Mesendoderm (in vitro differentiated cells): ENCODE measurements around the gene COL4A3.
A peak's percentile ranks its signal among the peaks of the same experiment; 100 is the strongest.

Source experiments
- DNase-seq: peaks from one replicate; pipeline ENCODE4 v3.0.0; 2013
- H2AK5ac ChIP-seq: 2 replicates; pipeline ENCODE4 v1.6.1; 2013; ENCODE audit warnings: low read length, inconsistent platforms
- H2BK120ac ChIP-seq: 2 replicates; pipeline ENCODE4 v1.6.1; 2013; ENCODE audit warnings: low read depth, mild to moderate bottlenecking, low read length, moderate library complexity, mixed read lengths
- H2BK15ac ChIP-seq: replicated peaks from 2 replicates; pipeline ENCODE4 v1.6.1; 2013; ENCODE audit warnings: low read depth, mild to moderate bottlenecking, moderate library complexity
- H2BK5ac ChIP-seq: 2 replicates; pipeline ENCODE4 v1.6.1; 2013; ENCODE audit warnings: low read length, inconsistent platforms
- H3K18ac ChIP-seq: 2 replicates; pipeline ENCODE4 v1.6.1; 2013; ENCODE audit warnings: mild to moderate bottlenecking, low read length, mixed read lengths
- H3K23ac ChIP-seq: one replicate; pipeline ENCODE4 v1.6.1; 2013; ENCODE audit warnings: low read length
- H3K27ac ChIP-seq: 2 replicates; pipeline ENCODE4 v1.5.1; 2013; ENCODE audit warnings: low read depth, mild to moderate bottlenecking, inconsistent platforms, low read length, moderate library complexity
- H3K27me3 ChIP-seq: 2 replicates; pipeline ENCODE4 v1.6.1; 2013; ENCODE audit warnings: low read length, control low read depth, mild to moderate bottlenecking, inconsistent platforms; ENCODE audit not compliant: insufficient read depth, poor library complexity
- H3K36me3 ChIP-seq: 2 replicates; pipeline ENCODE4 v1.6.1; 2013; ENCODE audit warnings: low read length, inconsistent platforms; ENCODE audit not compliant: control insufficient read depth, insufficient read depth
- H3K4ac ChIP-seq: one replicate; pipeline ENCODE4 v1.6.1; 2013; ENCODE audit warnings: low read depth, mild to moderate bottlenecking, low read length, moderate library complexity
- H3K4me1 ChIP-seq: 2 replicates; pipeline ENCODE4 v1.6.1; 2013; ENCODE audit warnings: low read depth, low read length, inconsistent platforms; ENCODE audit not compliant: control insufficient read depth
- H3K4me2 ChIP-seq: 2 replicates; pipeline ENCODE4 v1.6.1; 2013; ENCODE audit warnings: low read length
- H3K4me3 ChIP-seq: 2 replicates; pipeline ENCODE4 v1.5.1; 2013; ENCODE audit warnings: mild to moderate bottlenecking, low read length
- H3K56ac ChIP-seq: one replicate; pipeline ENCODE4 v1.6.1; 2013; ENCODE audit warnings: low read length
- H3K79me1 ChIP-seq: 2 replicates; pipeline ENCODE4 v1.6.1; 2013; ENCODE audit warnings: low read length, inconsistent platforms
- H3K79me2 ChIP-seq: 2 replicates; pipeline ENCODE4 v1.6.1; 2013; ENCODE audit warnings: mild to moderate bottlenecking, low read length; ENCODE audit not compliant: control insufficient read depth, insufficient read depth
- H3K9ac ChIP-seq: 2 replicates; pipeline ENCODE4 v1.6.1; 2013; ENCODE audit warnings: low read length, inconsistent platforms
- H4K5ac ChIP-seq: one replicate; pipeline ENCODE4 v1.6.1; 2013; ENCODE audit warnings: low read length
- H4K8ac ChIP-seq: one replicate; pipeline ENCODE4 v1.6.1; 2013; ENCODE audit warnings: low read depth, mild to moderate bottlenecking, control low read depth, low read length, moderate library complexity
- WGBS: extraction: QIAGEN DNeasy Blood & Tissue Kit; methylation state at CpG from one replicate; pipeline ENCODE4 v1.1.7; 2013; ENCODE audit warnings: low lambda C conversion rate, missing lambda C conversion rate; ENCODE audit not compliant: insufficient coverage; ENCODE audit errors: extremely low coverage; 5-methylcytosine and 5-hydroxymethylcytosine counted together

Gene COL4A3

DNA sequence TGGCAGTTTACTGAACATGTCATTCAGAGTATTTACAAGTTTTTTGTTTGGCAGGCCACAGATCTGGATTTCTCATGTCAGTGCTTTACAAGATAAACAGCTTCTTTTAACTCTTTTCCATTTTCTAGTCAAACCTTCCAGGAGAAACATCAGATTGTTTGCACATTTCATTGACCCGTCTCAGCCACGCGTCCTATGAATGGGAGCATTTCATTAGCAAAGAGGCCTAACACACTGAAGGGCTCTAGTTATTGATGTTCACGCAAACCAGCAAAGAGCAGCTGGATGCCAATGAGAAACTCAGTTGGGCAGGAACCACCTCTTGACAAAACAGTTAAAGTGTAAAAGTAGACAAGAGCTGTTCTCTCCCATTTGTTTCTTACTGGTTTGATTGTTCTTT, 131.4 kb downstream of the COL4A3 start:
- H2BK120ac ChIP-seq = no peak overlapping the region
- H3K27me3 ChIP-seq = no peaks in the 10 kb centered on the region
- no peak overlapping the region for H3K4me3 ChIP-seq
- H3K4ac ChIP-seq = no peak overlapping the region
- H3K4me2 ChIP-seq = no peak overlapping the region
- H3K79me2 ChIP-seq = no peaks in the 10 kb centered on the region
- no peak overlapping the region for H3K27ac ChIP-seq
- H3K4me1 ChIP-seq = no peaks in the 10 kb centered on the region
- H3K9ac ChIP-seq = no peak overlapping the region
- no peak overlapping the region for H2BK15ac ChIP-seq
- DNase-seq = no peak
- no CpG with 5 or more reads among the region's 4 CpGs for WGBS
- no peaks in the 10 kb centered on the region for H3K79me1 ChIP-seq
- no peaks in the 10 kb centered on the region for H3K36me3 ChIP-seq
- no peak overlapping the region for H3K23ac ChIP-seq
- H4K8ac ChIP-seq = no peak overlapping the region
- H3K18ac ChIP-seq = no peak overlapping the region
- no peak overlapping the region for H2BK5ac ChIP-seq
- no peak overlapping the region for H2AK5ac ChIP-seq
- no peak overlapping the region for H4K5ac ChIP-seq
- H3K56ac ChIP-seq = no peak overlapping the region

DNA sequence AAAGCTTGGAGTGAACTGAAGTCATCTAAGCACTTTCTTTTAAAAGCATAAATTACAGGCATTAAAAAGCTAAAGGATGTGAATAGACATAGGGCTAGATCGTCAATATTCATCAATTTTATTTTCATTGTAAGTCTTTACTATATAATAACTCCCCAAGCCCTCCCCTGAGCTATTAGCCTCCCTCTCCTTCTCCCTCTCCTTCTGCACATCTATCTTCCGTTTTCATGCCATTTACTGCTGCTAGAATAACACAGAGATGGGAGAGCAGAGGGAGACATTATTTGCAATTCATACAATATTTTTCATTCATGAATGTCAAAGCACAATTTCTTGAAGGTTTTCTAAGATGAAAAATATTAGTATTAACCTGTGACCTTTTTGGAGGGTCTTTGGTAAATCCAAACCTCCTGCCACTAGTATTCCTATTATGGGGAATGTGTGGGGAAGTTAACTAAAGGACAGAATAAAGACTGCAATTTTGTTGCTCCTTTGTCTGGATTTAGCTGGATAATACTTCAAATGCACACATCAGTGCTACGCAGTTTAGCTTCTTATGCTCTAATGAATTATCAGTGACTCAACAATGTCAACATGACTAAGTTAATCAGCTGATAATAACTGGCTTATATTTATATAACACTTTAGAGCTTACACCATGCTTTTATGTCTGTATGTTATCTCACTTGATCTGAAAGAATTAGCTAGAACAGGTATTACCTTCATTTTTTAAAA, 132.4 kb downstream of the COL4A3 start:
- Histone ChIP-seq H3K56ac (no peak overlapping the region), H3K79me1 (no peaks in the 10 kb centered on the region), H2BK5ac (no peak overlapping the region), H3K23ac (no peak overlapping the region), H4K5ac (no peak overlapping the region), H3K79me2 (no peaks in the 10 kb centered on the region), H3K27ac (no peak overlapping the region), H3K36me3 (no peaks in the 10 kb centered on the region), H3K4me1 (no peaks in the 10 kb centered on the region), H3K18ac (no peak overlapping the region), H3K4me3 (no peak overlapping the region), H3K27me3 (no peaks in the 10 kb centered on the region), H2AK5ac (no peak overlapping the region), H3K4me2 (no peak overlapping the region), H2BK120ac (no peak overlapping the region), H3K9ac (no peak overlapping the region), H2BK15ac (no peak overlapping the region), H3K4ac (no peak overlapping the region), H4K8ac (no peak overlapping the region)
- no peak for DNase-seq
- no CpG with 5 or more reads among the region's 3 CpGs for WGBS

DNA sequence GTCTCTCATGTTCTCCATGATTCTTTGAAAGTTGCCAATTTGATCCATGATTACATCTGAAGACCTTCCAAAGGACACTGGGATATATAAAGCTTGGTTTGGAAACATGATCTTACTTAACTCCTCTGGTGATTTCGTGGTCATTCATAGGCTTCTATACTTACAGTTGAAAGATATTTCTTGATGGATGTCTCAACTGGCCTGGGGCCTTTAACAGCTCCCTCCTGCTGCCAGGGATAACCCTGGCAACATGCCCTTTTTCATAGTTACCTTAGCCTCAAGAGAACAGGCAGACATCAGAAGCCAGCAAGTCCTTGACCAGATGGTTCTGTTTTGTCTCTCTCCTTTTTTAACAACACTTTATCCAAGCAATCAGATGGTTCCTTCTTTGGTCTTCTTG, 137.1 kb downstream of the COL4A3 start:
- Histone ChIP-seq H3K56ac (no peak overlapping the region), H3K27me3 (no peaks in the 10 kb centered on the region), H3K4ac (no peak overlapping the region), H3K23ac (no peak overlapping the region), H3K4me1 (no peaks in the 10 kb centered on the region), H4K5ac (no peak overlapping the region), H3K18ac (no peak overlapping the region), H3K9ac (no peak overlapping the region), H3K79me2 (no peaks in the 10 kb centered on the region), H3K36me3 (no peaks in the 10 kb centered on the region), H3K79me1 (no peaks in the 10 kb centered on the region), H2BK120ac (no peak overlapping the region), H3K4me3 (no peak overlapping the region), H2BK5ac (no peak overlapping the region), H3K27ac (no peak overlapping the region), H3K4me2 (no peak overlapping the region), H4K8ac (no peak overlapping the region), H2AK5ac (no peak overlapping the region), H2BK15ac (no peak overlapping the region)
- WGBS = no CpG with 5 or more reads among the region's 1 CpG
- DNase-seq = no peak

DNA sequence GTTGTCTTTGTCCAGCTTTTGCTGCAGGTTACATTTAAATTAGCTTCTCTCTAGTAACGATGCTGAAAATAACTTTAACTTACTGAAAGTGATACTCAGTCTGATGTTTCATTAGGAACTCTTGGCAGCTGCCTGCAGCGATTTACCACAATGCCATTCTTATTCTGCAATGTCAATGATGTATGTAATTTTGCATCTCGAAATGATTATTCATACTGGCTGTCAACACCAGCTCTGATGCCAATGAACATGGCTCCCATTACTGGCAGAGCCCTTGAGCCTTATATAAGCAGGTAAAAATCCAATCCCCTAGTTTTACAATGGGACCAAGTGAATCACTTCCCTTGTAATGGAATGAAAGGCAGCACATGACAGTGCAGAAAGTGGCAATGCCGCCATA, 144.4 kb downstream of the COL4A3 start:
- no CpG with 5 or more reads among the region's 4 CpGs for WGBS
- Histone ChIP-seq H3K4me3 (no peak overlapping the region), H2AK5ac (no peak overlapping the region), H3K56ac (no peak overlapping the region), H2BK5ac (no peak overlapping the region), H3K4me2 (no peak overlapping the region), H4K5ac (no peak overlapping the region), H2BK15ac (no peak overlapping the region), H3K79me1 (no peaks in the 10 kb centered on the region), H3K23ac (no peak overlapping the region), H3K36me3 (no peaks in the 10 kb centered on the region), H3K27me3 (no peaks in the 10 kb centered on the region), H3K9ac (no peak overlapping the region), H3K79me2 (no peaks in the 10 kb centered on the region), H3K27ac (no peak overlapping the region), H3K4me1 (no peaks in the 10 kb centered on the region), H2BK120ac (no peak overlapping the region), H3K4ac (no peak overlapping the region), H4K8ac (no peak overlapping the region), H3K18ac (no peak overlapping the region)
- no peak for DNase-seq

DNA sequence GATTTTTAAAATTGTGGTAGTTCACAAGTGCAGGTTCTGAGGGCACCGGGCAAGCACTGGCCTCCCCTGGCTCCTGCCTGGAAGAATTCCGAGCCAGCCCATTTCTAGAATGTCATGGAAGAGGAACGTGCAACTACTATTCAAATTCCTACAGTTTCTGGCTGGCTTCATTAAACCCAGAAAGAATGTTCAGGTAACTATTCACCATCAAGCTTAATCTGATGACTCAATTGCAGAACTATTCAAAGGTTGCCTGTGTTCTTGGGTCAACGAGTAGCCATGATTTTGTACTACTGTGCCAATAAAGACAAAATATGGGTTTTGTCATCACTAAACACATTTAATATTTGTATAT, 146.3 kb downstream of the COL4A3 start:
- Histone ChIP-seq H3K36me3 (no peaks in the 10 kb centered on the region), H3K27ac (no peak overlapping the region), H2BK5ac (no peak overlapping the region), H3K27me3 (no peaks in the 10 kb centered on the region), H3K9ac (no peak overlapping the region), H3K4me1 (no peaks in the 10 kb centered on the region), H3K23ac (no peak overlapping the region), H3K18ac (no peak overlapping the region), H2AK5ac (no peak overlapping the region), H3K79me1 (no peaks in the 10 kb centered on the region), H3K4me3 (no peak overlapping the region), H3K4me2 (no peak overlapping the region), H3K4ac (no peak overlapping the region), H3K56ac (no peak overlapping the region), H4K8ac (no peak overlapping the region), H4K5ac (no peak overlapping the region), H2BK120ac (no peak overlapping the region), H3K79me2 (no peaks in the 10 kb centered on the region), H2BK15ac (no peak overlapping the region)
- DNase-seq = peak; percentile 32
- WGBS = no CpG with 5 or more reads among the region's 4 CpGs

DNA sequence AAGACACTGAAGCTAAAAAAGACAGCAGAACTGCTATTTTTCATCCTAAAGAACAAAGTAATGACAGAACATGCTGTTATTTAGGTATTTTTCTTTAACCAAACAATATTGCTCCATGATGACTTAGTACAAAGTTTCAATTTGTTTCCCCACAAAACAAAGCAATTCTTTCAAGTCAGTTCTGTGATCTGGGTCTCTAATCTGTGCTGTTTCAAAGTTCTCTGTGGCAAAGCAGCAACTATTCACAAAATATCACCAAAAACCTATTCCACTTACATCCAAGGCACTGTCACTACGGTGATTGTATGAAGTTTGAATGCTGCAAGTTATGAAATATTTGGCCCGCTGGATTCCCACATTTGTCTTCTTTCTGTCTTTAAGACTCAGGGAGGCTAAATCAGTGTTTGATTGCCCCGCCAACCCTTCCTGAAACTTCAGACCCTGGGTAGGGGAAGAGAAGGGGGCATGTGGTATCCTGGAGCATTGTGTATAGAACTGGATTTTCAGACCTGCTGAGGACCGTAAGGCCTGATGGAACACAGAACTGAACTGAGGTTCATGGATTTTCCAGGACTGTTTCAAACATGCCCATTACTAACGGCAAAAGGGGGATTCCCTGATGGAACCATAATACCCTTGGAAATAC, 147.6 kb downstream of the COL4A3 start:
- Histone ChIP-seq H3K79me2 (no peaks in the 10 kb centered on the region), H3K27me3 (no peaks in the 10 kb centered on the region), H3K4me1 (no peaks in the 10 kb centered on the region), H3K18ac (no peak overlapping the region), H3K4me3 (no peak overlapping the region), H4K8ac (no peak overlapping the region), H3K79me1 (no peaks in the 10 kb centered on the region), H4K5ac (no peak overlapping the region), H2BK120ac (no peak overlapping the region), H3K9ac (no peak overlapping the region), H3K23ac (no peak overlapping the region), H2BK5ac (no peak overlapping the region), H2BK15ac (no peak overlapping the region), H3K27ac (no peak overlapping the region), H3K56ac (no peak overlapping the region), H3K36me3 (no peaks in the 10 kb centered on the region), H2AK5ac (no peak overlapping the region), H3K4ac (no peak overlapping the region), H3K4me2 (no peak overlapping the region)
- whole genome bisulfite sequencing = no CpG with 5 or more reads among the region's 5 CpGs
- no peak for DNase-seq
